HG03457 (cell line): Measurements from ENCODE around the gene VWA3B.

Experiments used
- ATAC-seq: cut with Tn5 transposase; IDR thresholded peaks from one replicate; pipeline ENCODE4 v1.9.1; 2021; ENCODE audit warnings: moderate number of reproducible peaks; ENCODE audit not compliant: unreplicated experiment

The VWA3B gene

DNA sequence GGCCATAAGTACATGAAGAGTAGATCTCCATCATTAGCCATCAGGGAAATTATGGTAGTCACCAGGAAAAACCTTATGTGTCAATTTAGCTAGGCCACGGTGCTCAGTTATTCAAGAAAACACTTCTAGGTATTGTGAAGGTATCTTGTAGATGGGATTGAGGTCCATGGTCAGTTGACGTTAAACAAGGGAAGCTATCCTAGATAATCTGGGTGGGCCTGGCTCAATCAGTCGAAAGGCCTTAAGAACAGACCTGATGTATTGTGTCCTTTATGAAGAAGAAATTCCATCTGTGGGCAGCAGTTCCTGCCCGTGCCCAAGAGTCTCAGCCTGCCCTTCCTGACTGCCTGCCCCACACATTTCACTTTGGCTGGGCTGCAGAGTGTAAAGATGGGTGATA, 242.6 kb downstream of the VWA3B start:
- ATAC-seq: no peak

DNA sequence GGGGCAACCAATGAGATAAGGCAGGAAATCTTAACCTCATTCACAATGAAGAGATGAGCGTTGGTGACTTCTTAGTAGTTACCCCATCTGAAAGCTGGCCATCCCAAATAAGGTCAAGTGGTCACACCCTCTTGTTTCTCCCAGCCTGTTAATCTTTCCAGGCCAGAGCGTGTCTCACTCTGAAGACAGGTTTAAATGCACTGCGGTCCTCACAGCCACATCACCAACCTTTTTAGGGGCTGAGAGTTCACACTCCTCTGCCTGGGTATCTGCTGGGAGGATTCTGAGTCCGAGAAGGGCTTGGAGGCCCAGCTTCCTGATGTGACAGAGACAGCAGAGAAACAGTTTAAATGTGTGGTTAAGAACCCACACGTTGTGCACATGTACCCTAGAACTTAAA, 246.0 kb downstream of the VWA3B start:
- ATAC-seq: no peak

DNA sequence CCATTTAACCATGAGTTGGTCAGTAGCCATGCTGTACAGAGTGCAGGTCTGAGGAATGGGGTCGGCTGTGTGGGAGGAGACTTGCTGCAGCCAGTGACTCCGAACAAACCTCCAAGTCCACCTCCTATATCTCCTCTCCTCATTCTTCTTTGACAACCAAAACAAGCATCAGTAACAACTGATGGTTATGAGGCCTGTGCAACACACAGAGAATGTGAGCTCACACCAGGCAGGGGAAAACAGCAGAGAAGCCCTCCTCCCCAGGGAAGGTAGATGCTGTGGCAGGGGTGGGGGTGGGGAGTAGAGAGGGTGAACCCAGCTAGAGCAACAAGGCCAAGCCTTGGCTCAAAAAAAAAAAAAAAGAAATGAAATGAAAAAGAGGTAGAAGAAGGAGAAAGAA, 247.0 kb downstream of the VWA3B start:
- ATAC-seq: no peak

DNA sequence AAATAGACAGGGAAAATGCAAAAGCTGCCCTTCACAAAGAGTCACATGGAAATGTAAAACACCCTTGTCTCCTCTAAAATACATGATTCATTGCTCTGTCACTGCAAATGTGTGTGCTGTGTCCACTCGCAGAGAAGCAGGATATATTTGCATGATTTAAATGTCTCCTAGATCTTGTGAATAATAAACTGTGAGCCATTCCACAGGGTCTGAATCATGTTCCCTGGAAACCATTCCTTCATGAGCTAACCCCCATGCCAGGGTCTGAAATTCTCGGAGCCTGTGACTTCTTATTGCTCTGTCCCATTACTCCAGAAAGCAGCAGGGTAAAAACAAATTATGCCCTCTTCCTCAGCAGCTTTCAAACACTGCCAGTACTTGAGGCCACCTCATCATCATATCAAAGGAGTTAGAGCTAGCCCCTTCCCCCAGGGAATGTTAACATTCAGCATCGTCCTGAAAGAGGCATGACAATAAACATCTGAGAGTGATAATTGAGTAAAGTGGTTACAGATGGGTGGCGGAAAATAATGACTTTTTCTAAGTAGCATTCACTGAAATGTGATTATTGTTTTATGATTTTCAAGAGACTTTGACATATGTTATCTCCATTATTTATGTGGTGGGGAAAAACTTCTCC, 247.6 kb downstream of the VWA3B start:
- no peak for ATAC-seq

DNA sequence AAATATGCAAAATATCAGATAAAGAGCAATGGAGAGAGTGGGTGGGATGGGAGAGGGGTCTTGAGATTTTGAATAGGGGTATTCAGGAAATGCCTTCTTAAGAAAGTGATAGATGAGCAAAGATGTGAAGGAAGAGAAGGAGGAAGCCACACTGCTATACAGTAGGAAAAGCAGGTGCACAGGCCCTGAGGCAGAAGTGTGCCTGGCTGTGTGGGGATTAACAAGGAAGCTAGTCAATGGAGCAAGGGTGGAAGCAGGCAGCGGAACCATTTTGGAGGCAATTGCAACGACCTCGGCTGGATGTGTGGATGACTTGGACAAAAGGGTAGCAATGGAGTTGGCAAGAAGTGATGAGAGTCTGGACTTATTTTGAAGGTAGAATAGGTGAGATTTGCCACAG, 248.3 kb downstream of the VWA3B start:
- no peak for ATAC-seq

DNA sequence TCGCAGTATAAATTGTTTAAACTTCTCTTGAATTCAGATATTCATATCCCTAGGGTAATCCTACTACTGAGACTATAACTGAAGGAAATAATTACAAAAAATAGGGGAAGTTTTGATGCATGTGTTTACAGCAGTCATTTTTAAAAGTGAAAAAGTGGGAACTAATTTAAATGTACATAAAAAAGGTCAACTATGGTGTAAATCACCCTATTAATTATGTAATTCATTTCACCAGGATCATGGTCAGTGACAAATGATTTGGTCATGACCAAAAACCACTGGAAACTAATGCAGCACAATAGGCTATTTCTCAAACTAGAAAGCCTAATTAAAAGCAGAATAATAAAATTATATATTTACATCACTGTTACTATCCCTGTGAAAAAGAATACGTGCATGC, 254.3 kb downstream of the VWA3B start:
- no peak for ATAC-seq

DNA sequence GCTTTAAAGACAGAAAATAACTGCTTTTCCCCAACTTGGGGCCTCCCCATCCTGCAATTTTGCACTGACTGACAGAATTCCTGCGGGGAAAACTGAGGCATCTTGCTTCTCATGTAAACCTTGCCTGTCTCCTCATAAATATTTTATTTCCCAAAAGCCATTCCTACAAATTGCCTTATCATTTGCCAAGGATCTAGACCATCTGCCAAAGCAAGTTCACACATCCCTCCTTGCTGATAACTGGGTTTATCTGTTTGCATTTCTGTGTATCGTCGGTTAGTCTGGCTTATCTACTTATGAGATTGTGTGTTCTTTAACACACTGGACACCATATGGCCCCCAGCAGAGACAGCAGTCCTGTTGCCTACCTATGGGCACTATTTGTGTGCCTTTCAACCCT, 256.3 kb downstream of the VWA3B start:
- ATAC-seq: no peak

DNA sequence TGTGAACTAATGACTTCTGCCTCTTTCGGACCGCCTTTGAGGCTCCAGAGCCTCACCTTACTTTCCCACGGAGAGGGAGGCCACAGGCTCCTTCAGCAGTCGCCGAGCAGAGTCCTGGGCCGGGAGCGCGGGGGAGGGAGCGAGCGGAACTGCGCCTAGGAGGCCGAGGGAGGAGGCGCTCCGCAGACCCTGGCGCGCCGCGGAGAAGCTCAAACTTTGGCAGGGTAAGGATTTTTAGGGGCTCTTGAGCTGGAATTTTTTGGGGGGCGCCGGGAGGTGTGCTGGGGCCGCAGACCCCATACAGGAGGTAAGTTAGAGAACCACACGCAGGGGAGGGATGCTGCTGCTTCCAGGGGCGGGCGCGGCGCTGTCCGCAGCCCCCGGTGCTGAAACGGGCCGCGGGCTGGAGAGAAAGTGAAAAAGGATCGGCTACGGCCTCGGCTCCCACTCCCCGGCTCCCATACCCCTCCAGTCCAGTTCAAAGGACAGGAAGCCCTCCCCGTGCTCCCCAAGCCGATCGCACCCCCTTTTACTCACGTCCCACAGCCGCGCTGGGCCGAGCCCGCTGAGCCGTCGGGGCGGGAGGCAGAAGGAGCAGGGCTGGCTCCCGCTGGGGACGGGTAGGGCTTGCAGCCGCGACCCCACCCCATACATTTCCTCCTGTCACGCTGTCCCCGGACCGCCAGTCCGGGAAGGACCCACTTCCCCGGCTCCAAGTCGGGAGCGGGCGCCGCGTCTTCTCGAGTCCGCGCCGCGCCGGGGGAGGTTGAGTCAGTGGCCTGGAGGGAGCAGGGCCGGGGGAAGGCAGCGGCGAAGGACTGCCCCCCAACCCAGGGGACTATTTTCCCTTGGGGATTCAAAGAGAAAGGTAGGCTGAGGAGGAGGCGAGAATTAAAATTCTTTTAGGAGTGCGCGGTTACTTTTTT, 259.6 kb downstream of the VWA3B start, which contains the start of gene CNGA3:
CNGA3 (plus strand) TSS at position 146 of the 926 bp plus-strand sequence. CDS start 23,520 bp downstream, outside the sequence.
- ATAC-seq: no peak

DNA sequence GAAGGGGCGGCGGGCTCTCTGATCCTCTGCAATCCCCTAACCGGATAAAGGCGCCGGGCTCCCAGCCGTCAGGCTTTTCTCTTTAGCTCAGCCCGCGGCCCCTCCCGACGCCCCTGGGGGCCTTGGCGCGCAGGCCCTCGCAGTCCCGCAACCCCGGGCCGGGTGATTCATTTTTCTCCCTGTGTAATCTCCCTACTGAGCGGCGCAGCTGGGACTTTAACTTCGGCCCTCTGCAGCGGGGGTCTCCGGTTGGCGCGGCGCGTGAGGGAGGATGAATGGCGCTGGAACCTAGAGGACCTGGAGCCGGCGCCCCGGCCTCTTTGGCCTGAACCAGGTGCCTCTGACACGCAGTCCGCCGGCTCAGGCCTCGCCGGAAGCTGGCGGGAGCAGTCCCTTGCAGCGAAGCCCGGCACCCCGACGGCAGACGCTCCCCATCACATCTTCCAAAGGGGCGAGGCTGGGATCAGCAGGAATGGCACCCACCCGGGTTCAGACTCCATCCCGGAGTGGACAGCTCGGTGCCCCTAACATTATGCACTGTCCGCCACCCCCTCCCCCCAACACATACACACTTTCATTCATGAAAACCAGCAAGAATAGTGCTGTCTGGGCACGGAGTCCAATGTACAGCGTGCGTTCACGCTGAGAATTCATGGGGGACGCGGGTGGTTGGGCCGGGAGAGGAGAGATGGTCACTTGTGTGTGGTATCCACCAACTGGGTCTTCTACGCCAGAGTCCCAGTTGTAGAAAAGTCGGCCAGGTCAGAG, 260.5 kb downstream of the VWA3B start:
- ATAC-seq: no peak

DNA sequence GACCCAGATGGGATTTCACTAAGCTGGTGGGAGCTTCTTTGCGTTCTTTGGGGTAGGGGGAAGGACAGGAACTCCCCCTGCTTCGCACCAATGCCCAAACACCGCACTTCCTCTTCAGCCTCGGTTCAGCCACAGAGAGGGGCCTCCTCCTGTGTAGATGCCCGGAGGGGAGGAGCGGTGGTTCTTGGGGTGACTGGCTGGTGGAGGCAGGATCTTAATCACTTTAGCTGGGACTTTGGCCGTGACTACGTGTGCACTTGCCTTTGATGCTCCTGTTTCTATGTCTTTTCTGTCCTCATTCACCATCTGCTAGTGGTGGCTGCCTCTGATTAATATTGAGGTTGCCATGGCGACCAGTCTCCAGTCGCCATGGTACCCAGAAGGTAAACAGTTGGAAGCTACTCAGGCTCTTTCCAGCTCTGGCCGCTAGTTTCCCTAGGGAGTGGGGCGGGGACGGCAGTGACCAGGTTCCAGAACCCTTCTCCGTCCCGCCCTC, 261.1 kb downstream of the VWA3B start:
- no peak for ATAC-seq

DNA sequence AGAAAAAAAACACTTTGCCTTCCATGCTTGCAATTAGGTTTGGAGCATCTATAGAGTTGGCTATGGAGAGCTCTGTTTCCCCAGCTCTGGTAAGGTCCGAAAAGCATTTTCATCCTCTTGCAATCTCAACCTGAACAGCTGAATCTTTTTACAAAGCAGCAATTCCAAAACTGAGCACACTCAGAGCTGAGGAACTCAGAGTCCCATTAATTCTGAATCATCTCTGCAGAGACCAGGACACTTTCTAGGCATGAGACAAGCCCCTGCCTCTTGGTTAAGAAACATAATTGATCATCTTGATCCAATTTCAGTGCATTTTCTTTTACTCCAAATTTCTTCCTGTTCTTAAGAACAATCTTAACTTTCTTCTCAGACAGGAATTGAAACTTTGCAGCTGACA, 263.4 kb downstream of the VWA3B start:
- no peak for ATAC-seq

DNA sequence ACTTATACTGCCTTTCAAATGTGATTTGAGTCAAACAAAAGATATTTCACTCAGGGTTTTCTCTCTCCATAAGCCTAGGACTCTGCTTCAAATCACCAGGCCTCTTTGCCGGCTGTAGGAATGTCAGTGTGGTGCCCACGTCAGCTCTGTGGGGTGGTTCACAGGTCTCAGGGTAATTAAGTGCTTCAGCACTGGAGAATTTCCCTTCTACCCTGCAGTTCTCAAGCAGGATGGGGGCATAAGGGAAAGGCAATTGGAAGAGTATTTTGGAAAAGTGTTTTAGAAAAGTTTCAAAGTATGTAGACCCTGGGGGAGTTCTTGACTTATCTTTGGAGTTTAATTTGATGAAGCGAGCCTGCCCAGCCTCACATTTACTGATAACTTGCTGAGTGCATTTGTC, 268.9 kb downstream of the VWA3B start:
- ATAC-seq: no peak

DNA sequence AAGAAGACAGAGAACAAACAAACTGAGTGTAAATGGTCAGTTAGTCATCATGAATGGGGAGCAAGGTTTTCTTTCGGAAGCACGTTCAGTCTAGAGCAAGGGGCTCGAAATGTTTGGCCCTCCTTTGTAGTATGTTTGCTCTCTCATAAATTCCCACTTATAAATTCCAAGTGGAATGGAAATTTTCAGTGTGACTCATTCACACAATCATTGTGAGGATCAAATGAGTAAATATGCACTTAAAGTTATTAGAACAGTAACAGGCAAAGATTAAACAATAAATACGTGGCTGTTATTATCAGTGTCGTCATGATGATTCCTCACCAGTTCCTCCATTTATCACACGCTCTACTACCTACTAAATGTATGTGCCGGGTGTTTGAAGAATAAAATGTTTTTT, 269.8 kb downstream of the VWA3B start:
- ATAC-seq: no peak

DNA sequence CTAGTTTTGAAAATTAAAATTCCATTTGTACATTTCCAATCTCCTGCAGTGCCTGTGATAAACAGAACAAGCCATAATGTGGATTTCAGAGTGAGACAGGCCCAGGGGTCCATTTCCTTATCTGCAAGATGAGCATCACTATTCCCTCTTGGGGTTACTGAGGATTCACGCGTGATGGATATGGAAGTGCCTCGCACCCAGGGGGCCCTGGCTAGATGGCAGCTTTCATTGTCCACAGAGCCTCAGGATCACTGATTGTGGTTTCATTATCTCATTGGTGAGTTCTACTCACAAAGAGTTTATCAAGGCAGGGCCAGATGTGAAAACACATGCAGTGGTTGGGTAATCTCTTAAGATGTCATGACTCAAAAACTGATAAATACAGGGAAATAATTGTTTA, 270.9 kb downstream of the VWA3B start:
- no peak for ATAC-seq

DNA sequence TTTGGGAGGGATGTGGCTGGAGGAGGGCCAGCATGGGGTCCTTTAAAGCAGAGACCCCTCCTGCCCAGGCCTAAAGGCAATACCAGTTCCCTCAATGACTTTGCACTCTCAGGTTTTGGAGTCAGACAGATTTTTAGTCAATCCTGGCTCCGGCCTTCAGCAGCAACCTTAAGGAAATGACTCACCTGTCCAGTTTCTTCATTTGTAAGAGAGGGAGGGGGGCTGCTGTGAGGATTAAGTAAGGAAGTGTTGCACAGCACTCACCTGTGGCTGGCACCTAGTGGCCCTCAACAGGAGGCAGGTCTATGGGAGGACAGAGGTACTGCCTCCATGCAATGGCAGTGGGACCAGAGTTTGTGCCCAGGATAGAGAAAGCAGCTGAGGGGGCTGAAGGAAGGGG, 273.0 kb downstream of the VWA3B start:
- no peak for ATAC-seq
